Spinal cord (tissue), 10 donors: Measurements from ENCODE around the gene DPYSL5. TPM values are rescaled to one million over a fixed set of nuclear protein-coding genes. Genes with fewer than 3 reads are reported as not detected.

Experiments
- DNase-seq, 6 donors: peaks; one replicate each; pipeline versions ENCODE4 v3.0.0 to v3.0.0-alpha.2; 2013 to 2015; ENCODE audit warnings: low spot score in 6 of 6, low read depth in 4 of 6
- H3K27ac ChIP-seq: one replicate; pipeline ENCODE4 v1.5.1; 2013; ENCODE audit warnings: low read depth, low read length, control low read depth
- H3K27me3 ChIP-seq: one replicate; pipeline ENCODE4 v1.6.1; 2013; ENCODE audit warnings: low read length; ENCODE audit not compliant: control insufficient read depth, insufficient read depth
- H3K36me3 ChIP-seq: one replicate; pipeline ENCODE4 v1.6.1; 2013; ENCODE audit warnings: low read length; ENCODE audit not compliant: control insufficient read depth, insufficient read depth
- H3K4me1 ChIP-seq: one replicate; pipeline ENCODE4 v1.6.1; 2013; ENCODE audit warnings: low read length; ENCODE audit not compliant: control insufficient read depth, insufficient read depth
- H3K4me3 ChIP-seq: one replicate; pipeline ENCODE4 v1.5.1; 2013; ENCODE audit warnings: low read depth, low read length, control low read depth
- H3K9me3 ChIP-seq: one replicate; pipeline ENCODE4 v1.6.1; 2013; ENCODE audit warnings: low read length; ENCODE audit not compliant: control insufficient read depth, insufficient read depth
- WGBS: methylation state at CpG from one replicate; pipeline ENCODE4 v1.1.5; 2013; ENCODE audit warnings: missing lambda C conversion rate; ENCODE audit not compliant: insufficient coverage; 5-methylcytosine and 5-hydroxymethylcytosine counted together
- polyA plus RNA-seq, 2 donors: library from polyadenylated mRNA; unstranded; fragments of 120-200 nt; gene quantifications; one replicate each; pipeline ENCODE4 v1.2.1, GENCODE V29; 2013; ENCODE audit not compliant: insufficient read length in 2 of 2
- total RNA-seq, 2 donors: library from RNA; depleted of rRNA in 1 of 2; stranded (reverse); fragments of 120-200 nt in 1 of 2; fragments of >200 nt in 1 of 2; gene quantifications; one replicate each; pipeline versions ENCODE4 v1.2.3 to v1.2.4, GENCODE V29; 2013 to 2014
- donor health status: healthy.

The DPYSL5 gene
- total and polyA plus RNA-seq, 4 donors: 30.6 to 226 (median 141) TPM

GRCh38 chr2:26905341-26906198 lies 57.6 kb downstream of the DPYSL5 start:
- no peak for DNase-seq
- Histone ChIP-seq H3K9me3 (no peaks in the 10 kb centered on the region), H3K27ac (no peak overlapping the region), H3K27me3 (no peaks in the 10 kb centered on the region), H3K4me3 (no peak overlapping the region), H3K4me1 (peaks cover 39% of the 10 kb centered on the region), H3K36me3 (peaks cover 37% of the 10 kb centered on the region)
- WGBS: 87% methylated on average over 10 of the region's 12 CpGs

- 77% methylated on average over 7 of the region's 7 CpGs for WGBS
- peaks cover 28% of the 10 kb centered on the region for H3K36me3 ChIP-seq
- peaks cover 34% of the 10 kb centered on the region for H3K4me1 ChIP-seq
- H3K27me3 ChIP-seq: no peaks in the 10 kb centered on the region
- no peak overlapping the region for H3K4me3 ChIP-seq
- H3K9me3 ChIP-seq: no peaks in the 10 kb centered on the region
- no peak for DNase-seq
- H3K27ac ChIP-seq: no peak overlapping the region
Measured at GRCh38 chr2:26907416-26907815, 59.5 kb downstream of the DPYSL5 start.

GRCh38 chr2:26910176-26910575 lies 62.2 kb downstream of the DPYSL5 start:
- WGBS: no CpG with 5 or more reads among the region's 2 CpGs
- H3K27ac ChIP-seq: no peak overlapping the region
- H3K9me3 ChIP-seq: no peaks in the 10 kb centered on the region
- DNase-seq: no peak
- H3K4me3 ChIP-seq: no peak overlapping the region
- H3K36me3 ChIP-seq: peaks cover 13% of the 10 kb centered on the region
- no peaks in the 10 kb centered on the region for H3K27me3 ChIP-seq
- H3K4me1 ChIP-seq: peaks cover 40% of the 10 kb centered on the region

GRCh38 chr2:26911911-26912861 lies 64.3 kb downstream of the DPYSL5 start:
- Histone ChIP-seq H3K27me3 (no peaks in the 10 kb centered on the region), H3K9me3 (no peaks in the 10 kb centered on the region), H3K4me1 (peaks cover 39% of the 10 kb centered on the region), H3K27ac (peak overlapping the region; percentile 75), H3K4me3 (peak overlapping the region; percentile 14), H3K36me3 (peaks cover 11% of the 10 kb centered on the region)
- peak; percentile 77 to 98 (median 84) for DNase-seq
- 12% methylated on average over 17 of the region's 23 CpGs for WGBS

GRCh38 chr2:26913606-26913998 lies 65.7 kb downstream of the DPYSL5 start:
- no peak overlapping the region for H3K27ac ChIP-seq
- WGBS: 57% methylated on average over 1 of the region's 2 CpGs
- peak in 2 of 6 donors; percentile 81 to 91 for DNase-seq
- no peaks in the 10 kb centered on the region for H3K27me3 ChIP-seq
- H3K9me3 ChIP-seq: no peaks in the 10 kb centered on the region
- no peak overlapping the region for H3K4me3 ChIP-seq
- H3K4me1 ChIP-seq: peaks cover 39% of the 10 kb centered on the region
- peaks cover 7% of the 10 kb centered on the region for H3K36me3 ChIP-seq

- H3K9me3 ChIP-seq: no peaks in the 10 kb centered on the region
- no peaks in the 10 kb centered on the region for H3K27me3 ChIP-seq
- peaks cover 39% of the 10 kb centered on the region for H3K4me1 ChIP-seq
- 45% methylated on average over 10 of the region's 10 CpGs for WGBS
- no peak overlapping the region for H3K4me3 ChIP-seq
- H3K27ac ChIP-seq: peak overlapping the region; percentile 15
- DNase-seq: peak in 1 of 6 donors; percentile 52
- H3K36me3 ChIP-seq: peaks cover 7% of the 10 kb centered on the region
Measured at GRCh38 chr2:26913999-26914658, 66.2 kb downstream of the DPYSL5 start.

- no peaks in the 10 kb centered on the region for H3K27me3 ChIP-seq
- whole genome bisulfite sequencing: 58% methylated on average over 4 of the region's 4 CpGs
- H3K4me1 ChIP-seq: peaks cover 39% of the 10 kb centered on the region
- H3K4me3 ChIP-seq: no peak overlapping the region
- no peak overlapping the region for H3K27ac ChIP-seq
- no peaks in the 10 kb centered on the region for H3K9me3 ChIP-seq
- H3K36me3 ChIP-seq: peaks cover 7% of the 10 kb centered on the region
- no peak for DNase-seq
Measured at GRCh38 chr2:26914659-26915310, 66.9 kb downstream of the DPYSL5 start.

GRCh38 chr2:26915316-26915715 lies 67.4 kb downstream of the DPYSL5 start:
- Histone ChIP-seq H3K27ac (no peak overlapping the region), H3K27me3 (no peaks in the 10 kb centered on the region), H3K36me3 (peaks cover 7% of the 10 kb centered on the region), H3K4me1 (peaks cover 39% of the 10 kb centered on the region), H3K9me3 (no peaks in the 10 kb centered on the region), H3K4me3 (no peak overlapping the region)
- no peak for DNase-seq
- 74% methylated on average over 5 of the region's 5 CpGs for WGBS
